OCI-LY1 (cell line): ENCODE data around the gene OMP.

ENCODE experiments used
- CTCF ChIP-seq: fragments of 200-600 bp; sonication (generic), shearing (Covaris generic); IDR thresholded peaks from 2 replicates; pipeline ENCODE4 v1.5.1; 2017; ENCODE audit warnings: mild to moderate bottlenecking, antibody characterized with exemption, low read length, moderate library complexity, mixed read lengths
- EZH2 ChIP-seq: fragments of 200-600 bp; sonication (generic), shearing (Covaris generic); IDR thresholded peaks from 2 replicates; pipeline ENCODE4 v1.8.0; 2017; ENCODE audit warnings: borderline replicate concordance, mixed run types, mild to moderate bottlenecking, antibody characterized with exemption, low read length, moderate library complexity, mixed read lengths

GRCh38 chr11:77127235-77127911, 24.7 kb downstream of the OMP start:
- no peak for TF ChIP-seq EZH2
- peak; percentile 94 for TF ChIP-seq CTCF
